ENCODE measurements around the gene MAST4.

The MAST4 gene

DNA sequence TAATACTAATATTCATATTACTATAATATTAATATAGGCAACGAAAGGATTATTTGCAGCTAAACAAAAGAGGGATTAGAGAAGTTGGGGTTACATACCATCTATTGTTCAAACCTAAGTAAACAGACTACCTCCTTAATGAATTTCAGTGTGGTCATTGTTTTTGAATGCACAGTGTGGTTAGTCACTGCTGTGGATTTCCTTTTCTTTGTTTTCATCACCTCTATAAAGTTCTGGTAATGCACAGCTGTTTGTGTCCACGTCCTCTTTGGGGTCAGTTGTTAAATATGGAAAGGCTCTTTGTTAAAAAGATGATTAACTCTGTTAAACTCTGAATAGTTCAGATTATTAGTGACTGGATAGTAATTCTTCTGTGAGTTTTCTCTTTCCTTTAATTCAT, 233.6 kb downstream of the MAST4 start:
- no peaks in the 10 kb centered on the region for H3K36me3 ChIP-seq (replicated peaks)
- H3K27me3 ChIP-seq (replicated peaks): no peaks in the 10 kb centered on the region
- no peak overlapping the region for H3K4me3 ChIP-seq (ENCODE audit: low read depth, low read length)
- TF ChIP-seq CTCF (IDR thresholded peaks at IDR 0.05; ENCODE audit: low read depth, low read length, missing control alignments): no peak
- in situ Hi-C loops (cut with HindIII; ENCODE audit: low pct_ligation_motif_present, low sequenced_read_pairs): no loop called here
- peak; percentile 24 for DNase-seq
- H3K27ac ChIP-seq: peak overlapping the region; percentile 12

- Histone ChIP-seq H3K27me3 (replicated peaks) (no peaks in the 10 kb centered on the region), H3K4me3 (ENCODE audit: low read depth, low read length) (no peak overlapping the region), H3K36me3 (replicated peaks) (no peaks in the 10 kb centered on the region), H3K27ac (no peak overlapping the region)
- no peak for DNase-seq
- in situ Hi-C loops (cut with HindIII; ENCODE audit: low pct_ligation_motif_present, low sequenced_read_pairs): no loop called here
- TF ChIP-seq CTCF (IDR thresholded peaks at IDR 0.05; ENCODE audit: low read depth, low read length, missing control alignments): no peak
These were observed 234.4 kb downstream of the MAST4 start for GRCh38 chr5:66830636-66831035.

DNA sequence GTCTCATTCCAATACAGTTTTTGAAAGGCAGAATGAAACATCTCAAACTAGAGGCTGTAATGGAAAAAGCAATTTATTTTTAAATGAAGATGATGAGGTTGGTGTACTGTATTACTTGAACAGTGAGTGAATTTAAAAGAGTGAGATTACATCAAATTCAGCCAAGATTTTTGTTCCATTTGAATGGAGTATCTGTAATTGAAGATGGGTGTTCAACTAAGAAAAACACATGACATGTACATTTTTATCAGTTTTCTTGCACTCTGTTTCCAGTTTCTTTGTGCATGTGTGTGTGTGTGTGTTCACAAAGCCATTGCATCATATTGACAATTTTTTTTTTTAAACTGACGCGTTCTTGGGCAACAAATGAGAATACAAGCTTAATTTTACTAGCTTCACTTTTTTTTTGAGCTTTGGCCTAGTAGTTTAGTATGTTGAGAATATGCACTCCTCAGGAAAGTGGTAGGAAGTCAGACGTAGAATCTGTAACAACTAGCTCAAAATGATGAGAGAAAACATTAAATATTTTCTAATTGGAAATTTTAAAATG, 243.5 kb downstream of the MAST4 start:
- DNase-seq: no peak
- Histone ChIP-seq H3K27ac (no peak overlapping the region), H3K27me3 (replicated peaks) (no peaks in the 10 kb centered on the region), H3K4me3 (ENCODE audit: low read depth, low read length) (no peak overlapping the region), H3K36me3 (replicated peaks) (no peaks in the 10 kb centered on the region)
- TF ChIP-seq CTCF (IDR thresholded peaks at IDR 0.05; ENCODE audit: low read depth, low read length, missing control alignments): no peak
- in situ Hi-C loops (cut with HindIII; ENCODE audit: low pct_ligation_motif_present, low sequenced_read_pairs): no loop called here

DNA sequence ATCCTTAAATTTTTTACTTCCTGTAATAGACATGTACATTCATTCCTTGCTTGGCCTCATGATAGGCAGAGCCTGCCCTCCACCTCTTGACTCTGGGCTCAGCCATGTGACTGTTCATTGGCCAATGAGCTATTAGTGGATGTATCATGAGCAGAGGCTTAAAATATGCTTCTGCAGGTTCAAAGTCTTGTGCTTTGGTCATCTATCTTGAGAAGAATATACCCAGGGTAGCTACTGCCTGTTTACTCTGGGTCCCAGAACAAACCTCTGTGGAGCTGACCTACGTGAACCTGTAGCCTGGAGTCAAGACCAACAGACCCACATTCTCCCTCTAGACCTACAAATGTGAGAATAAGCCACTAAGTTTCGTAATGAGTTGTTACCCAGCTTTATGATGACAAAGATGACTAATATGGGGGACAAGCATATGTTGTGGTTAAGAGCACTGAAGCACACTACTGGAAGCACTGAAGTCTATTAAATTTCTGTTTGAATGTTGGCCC, 244.4 kb downstream of the MAST4 start:
- Histone ChIP-seq H3K27me3 (replicated peaks) (no peaks in the 10 kb centered on the region), H3K4me3 (ENCODE audit: low read depth, low read length) (no peak overlapping the region), H3K27ac (no peak overlapping the region), H3K36me3 (replicated peaks) (no peaks in the 10 kb centered on the region)
- no peak for TF ChIP-seq CTCF (IDR thresholded peaks at IDR 0.05; ENCODE audit: low read depth, low read length, missing control alignments)
- DNase-seq: no peak
- in situ Hi-C loops (cut with HindIII; ENCODE audit: low pct_ligation_motif_present, low sequenced_read_pairs): no loop called here

- in situ Hi-C loops (cut with HindIII; ENCODE audit: low pct_ligation_motif_present, low sequenced_read_pairs): no loop called here
- Histone ChIP-seq H3K36me3 (replicated peaks) (no peaks in the 10 kb centered on the region), H3K4me3 (ENCODE audit: low read depth, low read length) (no peak overlapping the region), H3K27ac (no peak overlapping the region), H3K27me3 (replicated peaks) (no peaks in the 10 kb centered on the region)
- TF ChIP-seq CTCF (IDR thresholded peaks at IDR 0.05; ENCODE audit: low read depth, low read length, missing control alignments): no peak
- DNase-seq: no peak
These were observed 245.1 kb downstream of the MAST4 start for GRCh38 chr5:66841264-66841663.

GRCh38 chr5:66842540-66842939, 246.3 kb downstream of the MAST4 start:
- H3K27ac ChIP-seq: no peak overlapping the region
- no peak for DNase-seq
- TF ChIP-seq CTCF (IDR thresholded peaks at IDR 0.05; ENCODE audit: low read depth, low read length, missing control alignments): no peak
- no peak overlapping the region for H3K4me3 ChIP-seq (ENCODE audit: low read depth, low read length)
- in situ Hi-C loops (cut with HindIII; ENCODE audit: low pct_ligation_motif_present, low sequenced_read_pairs): no loop called here
- H3K36me3 ChIP-seq (replicated peaks): no peaks in the 10 kb centered on the region
- H3K27me3 ChIP-seq (replicated peaks): no peaks in the 10 kb centered on the region

All from brain microvascular endothelial cell (primary cell).